GM21367 (cell line): ENCODE data around the gene CLCN6.
"Not testable (repeated sequence)": the region's sequence is repeated elsewhere in the genome, so short reads cannot be mapped to it uniquely, and the experiment has no call there.

Source experiments
- ATAC-seq: cut with Tn5 transposase; IDR thresholded peaks from one replicate; pipeline ENCODE4 v1.9.1; 2021; ENCODE audit not compliant: unreplicated experiment

CLCN6 gene

GRCh38 chr1:11794446-11795237 lies 11.3 kb upstream of the CLCN6 start:
- ATAC-seq, result no peak

GRCh38 chr1:11795238-11795890 lies 10.6 kb upstream of the CLCN6 start:
- no peak for ATAC-seq

GRCh38 chr1:11796036-11796828 lies 9.8 kb upstream of the CLCN6 start:
- ATAC-seq, result no peak

DNA sequence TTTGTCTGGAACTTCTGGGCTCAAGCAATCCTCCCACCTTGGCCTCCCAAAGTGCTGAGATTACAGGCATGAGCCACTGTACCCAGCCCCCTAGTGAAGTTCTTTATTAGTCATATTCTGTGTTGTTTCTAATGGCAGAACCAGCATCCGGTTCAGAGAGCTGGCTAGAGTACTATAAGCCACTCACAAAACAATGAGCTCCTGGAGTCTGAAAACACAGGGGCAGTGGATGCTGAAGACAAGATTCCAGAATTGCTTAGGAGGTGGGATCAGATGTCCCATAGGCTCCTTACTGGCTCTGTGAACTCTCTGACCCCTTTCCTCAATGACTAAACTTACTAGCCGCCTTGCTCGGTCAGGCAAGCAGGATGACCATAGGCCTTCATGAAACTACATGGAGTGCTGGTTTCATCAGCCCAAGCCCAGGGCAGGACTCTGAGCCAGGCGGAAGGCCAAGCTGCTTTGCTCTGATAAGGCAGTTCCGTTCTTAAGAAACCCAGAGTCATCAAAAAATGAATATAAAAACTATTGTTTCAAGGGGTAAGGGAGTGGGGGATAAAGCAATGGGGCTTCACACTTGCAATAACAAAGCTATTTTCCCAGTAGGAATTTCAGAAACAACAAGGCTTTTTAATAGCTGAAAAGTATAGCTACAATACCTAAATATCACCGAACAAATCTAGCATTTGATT lies 8.3 kb upstream of the CLCN6 start:
- no peak for ATAC-seq

- no peak for ATAC-seq
Measured at GRCh38 chr1:11799099-11799498, 6.9 kb upstream of the CLCN6 start.

DNA sequence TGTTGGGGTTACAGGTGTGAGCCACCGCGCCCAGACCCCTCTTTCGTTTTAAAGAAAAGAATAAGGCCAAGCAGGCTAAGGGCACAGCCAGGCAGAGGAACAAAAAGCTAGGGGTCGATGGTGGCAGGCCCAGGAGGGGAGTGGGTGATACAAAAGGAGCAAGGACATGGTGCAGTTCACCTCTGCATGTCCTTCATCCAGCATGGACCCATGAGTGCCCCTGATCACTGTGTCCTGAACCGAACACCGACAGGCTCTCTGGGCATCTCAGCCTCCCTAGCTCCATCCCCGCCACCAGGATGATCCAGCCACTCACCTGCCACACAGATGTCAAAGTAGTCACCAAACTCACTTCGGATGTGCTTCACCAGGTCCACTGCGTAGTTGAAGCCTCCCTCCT lies 6.1 kb upstream of the CLCN6 start:
- no peak for ATAC-seq

- no peak for ATAC-seq
Measured at GRCh38 chr1:11800391-11800755, 5.6 kb upstream of the CLCN6 start.

DNA sequence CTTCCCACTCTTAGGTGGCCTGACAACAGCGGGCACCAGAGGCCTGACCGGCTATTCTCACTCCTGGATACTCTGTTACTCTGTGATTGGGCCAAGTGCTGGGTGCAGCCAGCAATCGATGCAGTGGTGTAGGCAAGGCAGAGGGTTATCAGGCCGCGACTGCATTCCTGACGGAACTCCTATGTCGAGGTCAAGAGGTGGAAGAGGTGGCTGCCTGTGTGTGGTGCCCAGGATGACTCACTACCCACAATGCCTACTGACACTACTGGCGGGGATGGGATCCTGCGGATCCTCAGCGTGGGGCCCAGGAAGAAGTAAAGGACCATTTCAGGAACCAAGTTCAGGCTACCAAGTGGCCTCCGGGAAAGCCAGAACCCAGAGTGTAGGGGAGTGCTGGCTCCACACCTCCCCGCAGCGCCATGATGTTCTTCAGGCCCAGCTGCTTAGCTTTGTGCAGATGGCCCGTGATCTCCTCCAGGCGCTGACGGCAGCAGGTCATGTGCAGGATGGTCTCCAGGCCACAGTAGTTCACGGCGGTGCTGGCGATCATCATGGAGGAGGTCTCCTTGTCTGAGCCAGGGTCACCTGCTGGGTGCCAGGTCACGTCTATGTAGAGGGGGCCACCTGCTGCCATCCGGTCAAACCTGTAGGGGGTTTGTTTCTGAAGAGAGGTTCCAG lies 5.1 kb upstream of the CLCN6 start:
- no peak for ATAC-seq

DNA sequence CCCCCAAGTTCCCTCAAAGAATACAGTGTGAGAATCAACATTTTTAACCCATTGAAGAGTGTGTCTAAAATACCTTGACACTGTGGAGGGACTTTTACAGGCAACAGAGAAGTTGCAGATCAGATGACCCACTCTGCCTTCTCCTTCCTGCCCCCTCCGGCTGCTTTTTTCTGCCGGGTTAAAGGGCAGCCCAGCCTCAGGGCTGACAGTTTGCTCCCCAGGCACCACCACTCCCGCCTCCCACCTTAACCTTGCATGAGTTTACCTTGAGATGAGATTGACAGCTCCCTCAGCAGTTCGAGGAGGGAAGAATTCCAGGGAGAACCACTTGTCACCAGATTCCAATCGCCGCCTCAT lies 3.4 kb upstream of the CLCN6 start:
- ATAC-seq, result no peak

GRCh38 chr1:11802973-11803885 lies 2.8 kb upstream of the CLCN6 start:
- peak; percentile 22 for ATAC-seq

GRCh38 chr1:11803924-11804665 lies 1.9 kb upstream of the CLCN6 start:
- ATAC-seq, result not testable (repeated sequence)

DNA sequence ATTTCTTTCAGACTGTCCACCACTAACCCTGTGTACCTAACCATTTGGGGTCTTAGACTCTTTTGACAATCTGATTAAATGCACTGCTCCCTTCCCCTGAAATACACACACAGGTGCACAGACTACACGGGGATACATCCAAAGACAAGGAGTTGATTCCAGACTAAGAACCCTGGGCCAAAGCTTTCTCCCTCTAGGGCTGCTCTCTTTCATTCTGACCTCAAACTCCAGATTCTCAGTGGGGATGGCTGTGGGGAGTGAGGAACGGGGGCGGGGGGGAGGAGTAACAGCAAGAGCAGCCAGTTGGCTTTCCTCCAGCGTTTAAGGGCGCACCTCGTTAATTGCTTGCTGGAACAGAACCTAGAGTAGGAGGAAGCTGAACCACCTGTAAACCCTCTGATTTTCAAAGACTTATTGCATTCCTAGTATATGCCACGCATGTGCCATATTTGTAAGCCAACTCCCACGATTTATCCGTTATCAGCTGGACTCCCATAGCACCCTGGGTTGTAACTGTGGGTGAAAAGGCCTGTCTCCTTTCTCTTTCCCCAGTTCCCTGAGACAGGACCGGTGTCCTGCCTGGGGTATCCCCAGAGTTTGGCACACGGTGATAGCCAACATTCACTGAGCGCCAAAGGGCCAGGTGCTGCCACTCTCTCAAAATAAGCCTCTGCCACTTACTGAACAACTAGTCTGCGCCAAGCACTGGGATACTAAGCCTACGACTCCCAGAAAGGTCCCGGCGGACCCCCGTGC lies 1.1 kb upstream of the CLCN6 start:
- ATAC-seq, result no peak

DNA sequence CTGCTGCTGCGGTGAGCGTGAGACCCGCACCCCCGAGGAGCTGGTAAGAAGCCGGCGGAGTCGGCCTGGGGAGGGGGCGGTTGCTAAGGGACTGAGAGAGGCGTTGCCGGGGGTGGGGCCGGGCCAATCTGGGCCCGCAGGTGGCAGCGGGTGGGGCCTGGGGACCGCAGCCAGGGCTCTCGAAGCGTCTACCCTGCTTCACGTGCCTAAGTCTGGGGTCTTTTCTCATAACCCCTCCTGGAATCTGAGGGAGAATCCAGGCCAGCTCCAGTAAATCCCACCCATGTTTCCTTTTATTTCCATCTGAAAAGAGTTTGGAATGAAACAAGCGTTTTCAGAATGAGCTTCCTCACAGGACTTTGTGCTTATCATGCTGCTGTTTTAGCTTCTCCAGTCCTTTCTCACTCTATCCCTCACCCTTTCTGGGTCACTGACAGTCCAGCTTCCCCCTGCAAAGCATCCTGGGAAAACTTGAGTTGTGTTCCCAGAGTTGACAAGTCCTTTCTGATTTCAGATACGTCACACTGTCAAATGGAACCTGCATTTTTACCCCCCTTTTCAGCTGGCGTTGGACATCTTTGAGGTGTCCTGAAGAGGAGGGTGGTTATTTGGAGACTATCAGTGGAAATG lies 431 bp downstream of the CLCN6 start:
- peak; percentile 32 for ATAC-seq

GRCh38 chr1:11807133-11807532 lies 1.1 kb downstream of the CLCN6 start:
- no peak for ATAC-seq

DNA sequence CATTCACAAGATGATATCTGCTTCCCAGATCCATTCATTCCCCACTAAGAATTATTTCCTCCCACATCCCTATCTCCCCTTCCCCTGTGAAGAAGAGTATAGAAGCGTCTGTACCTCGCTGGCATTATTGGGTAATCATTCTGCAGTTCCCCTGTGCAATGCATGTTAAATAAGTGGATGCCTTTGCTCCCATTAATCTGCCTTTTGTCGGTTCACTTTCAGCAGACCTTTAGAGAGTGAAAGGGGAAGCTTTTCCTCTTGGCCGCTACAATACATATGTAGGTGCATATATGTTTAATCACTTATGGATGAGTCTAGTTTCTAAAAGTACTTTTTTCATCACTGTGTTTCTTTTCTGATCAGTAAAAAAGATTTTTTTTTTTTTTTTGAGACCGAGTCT lies 7.0 kb downstream of the CLCN6 start:
- ATAC-seq, result no peak

DNA sequence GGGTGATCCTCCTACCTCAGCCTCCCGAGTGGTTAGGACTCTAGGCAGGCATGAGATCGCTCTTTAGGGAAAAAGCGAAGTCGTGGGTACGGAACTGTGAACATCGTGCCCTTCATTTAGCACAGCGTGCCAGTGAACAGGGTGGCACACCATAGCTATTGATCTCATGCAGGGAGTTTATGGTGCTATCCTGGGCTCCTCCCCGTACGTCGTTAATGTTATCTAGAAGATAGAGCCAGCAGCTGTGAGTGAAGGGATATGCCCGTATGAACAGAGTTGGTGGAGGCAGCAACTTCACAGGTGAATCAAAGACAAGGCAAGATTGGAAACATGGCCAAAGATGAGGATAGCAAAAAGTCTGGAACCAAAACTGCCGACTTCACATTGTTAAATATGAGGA lies 11.2 kb downstream of the CLCN6 start:
- no peak for ATAC-seq

DNA sequence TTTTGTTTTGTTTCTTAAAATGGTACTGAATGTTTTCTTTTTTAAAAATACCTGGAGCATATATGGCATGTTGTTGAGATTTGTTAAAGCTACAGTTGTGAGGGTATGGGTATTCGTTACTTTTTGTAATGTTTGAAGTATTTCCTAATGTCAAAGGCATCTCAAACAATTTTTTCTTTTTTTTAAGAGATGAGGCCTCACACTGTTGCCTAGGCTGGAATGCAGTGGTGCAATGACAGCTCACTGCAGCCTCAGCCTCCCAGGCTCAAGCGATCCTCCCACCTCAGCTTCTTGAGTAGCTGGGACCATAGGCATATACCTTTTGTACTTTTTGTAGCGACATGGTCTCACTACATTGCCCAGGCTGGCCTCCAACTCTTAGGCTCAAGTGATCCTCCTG lies 16.1 kb downstream of the CLCN6 start:
- ATAC-seq, result no peak
